Amygdala (tissue), 56 donors: ENCODE measurements around the gene VPS41.

ENCODE experiments used
- DNase-seq, 56 donors: peaks; one replicate each; lab custom pipeline; 2025; lab: John Stamatoyannopoulos, UW

VPS41 gene

GRCh38 chr7:38746438-38746837 is 162.6 kb downstream of the VPS41 start:
- DNase-seq = no peak

- no peak for DNase-seq
Measured at GRCh38 chr7:38744746-38745145, 164.2 kb downstream of the VPS41 start.

GRCh38 chr7:38743899-38744298 is 165.1 kb downstream of the VPS41 start:
- no peak for DNase-seq

GRCh38 chr7:38740041-38740440 is 168.9 kb downstream of the VPS41 start:
- DNase-seq = no peak

- DNase-seq = no peak
Measured at GRCh38 chr7:38736138-38736537, 172.9 kb downstream of the VPS41 start.

GRCh38 chr7:38731215-38731614 is 177.8 kb downstream of the VPS41 start:
- DNase-seq = no peak

- DNase-seq = no peak
Measured at GRCh38 chr7:38728145-38728544, 180.8 kb downstream of the VPS41 start.

- no peak for DNase-seq
Measured at GRCh38 chr7:38727184-38727940, 181.6 kb downstream of the VPS41 start.

GRCh38 chr7:38723327-38723726 is 185.7 kb downstream of the VPS41 start:
- no peak for DNase-seq

GRCh38 chr7:38716397-38716796 is 192.6 kb downstream of the VPS41 start:
- no peak for DNase-seq

- DNase-seq = peak in 2 of 56 donors; percentile 20 to 21
Measured at GRCh38 chr7:38709123-38709522, 199.9 kb downstream of the VPS41 start.

GRCh38 chr7:38704751-38705150 is 204.2 kb downstream of the VPS41 start:
- no peak for DNase-seq

GRCh38 chr7:38704041-38704547 is 204.9 kb downstream of the VPS41 start:
- DNase-seq = no peak

GRCh38 chr7:38703093-38703492 is 205.9 kb downstream of the VPS41 start:
- DNase-seq = no peak

GRCh38 chr7:38702002-38702535 is 206.9 kb downstream of the VPS41 start:
- DNase-seq = no peak

- DNase-seq = no peak
Measured at GRCh38 chr7:38700116-38700515, 208.9 kb downstream of the VPS41 start.

- no peak for DNase-seq
Measured at GRCh38 chr7:38699471-38699870, 209.5 kb downstream of the VPS41 start.

- no peak for DNase-seq
Measured at GRCh38 chr7:38694326-38694725, 214.7 kb downstream of the VPS41 start.

- no peak for DNase-seq
Measured at GRCh38 chr7:38686888-38687287, 222.1 kb downstream of the VPS41 start.

- DNase-seq = no peak
Measured at GRCh38 chr7:38685851-38686250, 223.1 kb downstream of the VPS41 start.

GRCh38 chr7:38682606-38683005 is 226.4 kb downstream of the VPS41 start:
- DNase-seq = no peak

GRCh38 chr7:38681882-38682281 is 227.1 kb downstream of the VPS41 start:
- DNase-seq = no peak
